NB4 (cell line): Measurements from ENCODE around the gene PITPNC1.

Source experiments
- DNase-seq: peaks from one replicate; pipeline ENCODE4 v3.0.0; 2010; ENCODE audit warnings: low read depth
- H3K4me3 ChIP-seq: one replicate; pipeline ENCODE4 v1.5.1; 2011; ENCODE audit warnings: mild to moderate bottlenecking, low read depth, low read length, moderate library complexity
- MYC ChIP-seq: IDR thresholded peaks from 2 replicates; pipeline ENCODE4 v1.6.1; 2011; ENCODE audit warnings: low read depth, low read length
- POLR2A ChIP-seq: IDR thresholded peaks from 2 replicates; pipeline ENCODE4 v1.6.1; 2011; ENCODE audit warnings: mild to moderate bottlenecking; ENCODE audit not compliant: insufficient read length; ENCODE audit errors: extremely low read depth
- TF ChIP-seq, protein P1 (sequence below): IDR thresholded peaks from one replicate; pipeline ENCODE4 v1.5.1; 2012; ENCODE audit warnings: low read depth, low read length
- TF ChIP-seq, protein P2 (sequence below): IDR thresholded peaks from 2 replicates; pipeline ENCODE4 v1.6.1; 2011; ENCODE audit warnings: low read depth, low read length

The PITPNC1 gene

GRCh38 chr17:67431249-67432015 is 54.4 kb downstream of the PITPNC1 start:
- peak; percentile 46 for DNase-seq
- TF ChIP-seq, protein P1, sequence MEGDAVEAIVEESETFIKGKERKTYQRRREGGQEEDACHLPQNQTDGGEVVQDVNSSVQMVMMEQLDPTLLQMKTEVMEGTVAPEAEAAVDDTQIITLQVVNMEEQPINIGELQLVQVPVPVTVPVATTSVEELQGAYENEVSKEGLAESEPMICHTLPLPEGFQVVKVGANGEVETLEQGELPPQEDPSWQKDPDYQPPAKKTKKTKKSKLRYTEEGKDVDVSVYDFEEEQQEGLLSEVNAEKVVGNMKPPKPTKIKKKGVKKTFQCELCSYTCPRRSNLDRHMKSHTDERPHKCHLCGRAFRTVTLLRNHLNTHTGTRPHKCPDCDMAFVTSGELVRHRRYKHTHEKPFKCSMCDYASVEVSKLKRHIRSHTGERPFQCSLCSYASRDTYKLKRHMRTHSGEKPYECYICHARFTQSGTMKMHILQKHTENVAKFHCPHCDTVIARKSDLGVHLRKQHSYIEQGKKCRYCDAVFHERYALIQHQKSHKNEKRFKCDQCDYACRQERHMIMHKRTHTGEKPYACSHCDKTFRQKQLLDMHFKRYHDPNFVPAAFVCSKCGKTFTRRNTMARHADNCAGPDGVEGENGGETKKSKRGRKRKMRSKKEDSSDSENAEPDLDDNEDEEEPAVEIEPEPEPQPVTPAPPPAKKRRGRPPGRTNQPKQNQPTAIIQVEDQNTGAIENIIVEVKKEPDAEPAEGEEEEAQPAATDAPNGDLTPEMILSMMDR = no peak
- TF ChIP-seq MYC = no peak
- TF ChIP-seq, protein P2, sequence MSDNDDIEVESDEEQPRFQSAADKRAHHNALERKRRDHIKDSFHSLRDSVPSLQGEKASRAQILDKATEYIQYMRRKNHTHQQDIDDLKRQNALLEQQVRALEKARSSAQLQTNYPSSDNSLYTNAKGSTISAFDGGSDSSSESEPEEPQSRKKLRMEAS = no peak
- TF ChIP-seq POLR2A = no peak
- H3K4me3 ChIP-seq = no peak overlapping the region

GRCh38 chr17:67433248-67433924 is 56.3 kb downstream of the PITPNC1 start:
- no peak for DNase-seq
- peak overlapping the region; percentile 16 for H3K4me3 ChIP-seq
- TF ChIP-seq, protein P2 = no peak
- TF ChIP-seq POLR2A (no peak), MYC (no peak)
- TF ChIP-seq, protein P1 = no peak

GRCh38 chr17:67434061-67434525 is 57.0 kb downstream of the PITPNC1 start:
- TF ChIP-seq, protein P2 = no peak
- TF ChIP-seq POLR2A = no peak
- no peak for TF ChIP-seq MYC
- TF ChIP-seq, protein P1 = no peak
- H3K4me3 ChIP-seq = peak overlapping the region; percentile 16
- peak; percentile 97 for DNase-seq

GRCh38 chr17:67435122-67435521 is 58.0 kb downstream of the PITPNC1 start:
- TF ChIP-seq MYC = no peak
- TF ChIP-seq, protein P2 = peak; percentile 54
- TF ChIP-seq, protein P1 = no peak
- TF ChIP-seq POLR2A = no peak

DNA sequence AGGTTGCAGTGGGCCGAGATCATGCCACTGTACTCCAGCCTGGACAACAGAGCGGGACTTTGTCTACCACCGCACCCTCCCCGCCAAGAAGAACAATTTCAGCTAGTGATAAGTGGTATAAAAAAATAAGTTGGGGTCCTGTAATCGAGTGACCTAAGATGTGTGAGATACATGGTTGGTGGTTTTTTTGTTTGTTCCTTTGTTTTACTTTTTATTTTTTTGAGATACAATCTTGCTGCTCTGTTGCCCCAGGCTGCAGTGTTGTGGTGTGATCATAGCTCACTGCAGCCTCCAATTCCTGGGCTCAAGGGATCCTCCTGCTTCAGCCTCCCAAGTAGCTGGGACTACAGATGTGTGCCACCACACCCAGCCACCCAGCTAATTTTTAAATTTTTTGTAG is 58.7 kb downstream of the PITPNC1 start:
- H3K4me3 ChIP-seq = no peak overlapping the region
- no peak for DNase-seq
- TF ChIP-seq, protein P1 = no peak
- TF ChIP-seq MYC (no peak), POLR2A (no peak)
- TF ChIP-seq, protein P2 = no peak

More at GRCh38 chr17:67435122-67435521, 58.0 kb downstream of the PITPNC1 start:
- DNase-seq = peak; percentile 94
- no peak overlapping the region for H3K4me3 ChIP-seq
